CD14-positive monocyte (primary cell): Measurements from ENCODE around the gene SETX. TPM values are rescaled to one million over a fixed set of nuclear protein-coding genes. Genes with fewer than 3 reads are reported as not detected.

Experiments
- DNase-seq, 3 donors: peaks; one replicate each; pipeline ENCODE4 v3.0.0-alpha.2; 2011 to 2022
- H2AFZ ChIP-seq: 2 replicates; pipeline ENCODE4 v1.6.0; 2012; ENCODE audit warnings: mild to moderate bottlenecking, low read depth, low read length, inconsistent platforms; ENCODE audit not compliant: insufficient read depth, poor library complexity, severe bottlenecking
- H3K27ac ChIP-seq, 2 donors: 1 replicate in 1 of 2; 2 replicates in 1 of 2; pipeline ENCODE4 v1.5.1; 2012 to 2013; ENCODE audit warnings: low read length in 2 of 2, control low read depth in 1 of 2, inconsistent platforms in 1 of 2, low read depth in 1 of 2, mild to moderate bottlenecking in 1 of 2
- H3K27me3 ChIP-seq, 2 donors: one replicate each; pipeline versions ENCODE4 v1.6.0 to v1.6.1; 2011 to 2013; ENCODE audit warnings: low read length in 2 of 2; ENCODE audit not compliant: control insufficient read depth in 2 of 2, insufficient read depth in 2 of 2
- H3K36me3 ChIP-seq, 2 donors: replicated peaks in 1 of 2; 1 replicate in 1 of 2; 2 replicates in 1 of 2; pipeline versions ENCODE4 v1.5.1 to v1.6.1; 2012 to 2013; ENCODE audit warnings: low read length in 2 of 2, control low read depth in 1 of 2, inconsistent platforms in 1 of 2, mild to moderate bottlenecking in 1 of 2; ENCODE audit not compliant: insufficient read depth in 2 of 2, control insufficient read depth in 1 of 2
- H3K4me1 ChIP-seq, 2 donors: 1 replicate in 1 of 2; 2 replicates in 1 of 2; pipeline versions ENCODE4 v1.5.1 to v1.6.1; 2012 to 2013; ENCODE audit warnings: low read length in 2 of 2, control low read depth in 1 of 2, inconsistent platforms in 1 of 2, mild to moderate bottlenecking in 1 of 2, moderate library complexity in 1 of 2; ENCODE audit not compliant: insufficient read depth in 2 of 2, control insufficient read depth in 1 of 2
- H3K4me2 ChIP-seq: replicated peaks from 2 replicates; pipeline ENCODE3; 2012; ENCODE audit warnings: low read length, moderate library complexity, mild to moderate bottlenecking; ENCODE audit not compliant: poor library complexity, severe bottlenecking; ENCODE audit errors: extremely low read depth
- H3K4me3 ChIP-seq, 3 experiments: fragments of 200-600 bp in 1 of 3; sonication (generic) in 1 of 3; replicated peaks in 1 of 3; 1 replicate in 2 of 3; 2 replicates in 1 of 3; pipeline ENCODE4 v1.5.1; 2011 to 2013; ENCODE audit warnings: low read length in 3 of 3, mild to moderate bottlenecking in 3 of 3, control low read depth in 2 of 3, low read depth in 2 of 3, inconsistent platforms in 1 of 3, moderate library complexity in 1 of 3
- H3K79me2 ChIP-seq: 2 replicates; pipeline ENCODE4 v1.6.0; 2012; ENCODE audit warnings: mild to moderate bottlenecking, control low read depth, inconsistent platforms, low read length, moderate library complexity; ENCODE audit not compliant: insufficient read depth
- H3K9ac ChIP-seq: 2 replicates; pipeline ENCODE4 v1.6.0; 2017; ENCODE audit warnings: low read length, mild to moderate bottlenecking; ENCODE audit not compliant: insufficient read depth, poor library complexity, severe bottlenecking
- H3K9me3 ChIP-seq, 2 donors: replicated peaks in 1 of 2; 1 replicate in 1 of 2; 2 replicates in 1 of 2; pipeline versions ENCODE4 v1.5.1 to v1.6.1; 2012 to 2013; ENCODE audit warnings: low read length in 2 of 2, control low read depth in 1 of 2; ENCODE audit not compliant: control insufficient read depth in 1 of 2, insufficient read depth in 1 of 2
- H4K20me1 ChIP-seq: 2 replicates; pipeline ENCODE4 v1.6.0; 2012; ENCODE audit warnings: mild to moderate bottlenecking, low read length, control low read depth, moderate library complexity; ENCODE audit not compliant: insufficient read depth
- H3K27ac Mint-ChIP-seq, 7 donors: one replicate each; pipeline ENCODE4 v1.8.0; 2020; ENCODE audit warnings: mild to moderate bottlenecking in 7 of 7, mixed read lengths in 7 of 7, moderate library complexity in 6 of 7, inconsistent platforms in 2 of 7
- H3K27me3 Mint-ChIP-seq, 3 donors: one replicate each; pipeline ENCODE4 v1.8.0; 2021 to 2022; ENCODE audit warnings: low read depth in 3 of 3, mild to moderate bottlenecking in 3 of 3, mixed read lengths in 3 of 3, moderate library complexity in 3 of 3, inconsistent platforms in 1 of 3
- H3K36me3 Mint-ChIP-seq, 2 donors: one replicate each; pipeline ENCODE4 v1.8.0; 2020; ENCODE audit warnings: mixed read lengths in 2 of 2, inconsistent platforms in 1 of 2, mild to moderate bottlenecking in 1 of 2
- H3K4me1 Mint-ChIP-seq: one replicate; pipeline ENCODE4 v1.8.0; 2020; ENCODE audit warnings: mild to moderate bottlenecking, mixed read lengths
- H3K4me3 Mint-ChIP-seq, 2 donors: one replicate each; pipeline ENCODE4 v1.8.0; 2020; ENCODE audit warnings: mild to moderate bottlenecking in 2 of 2, mixed read lengths in 2 of 2, moderate library complexity in 1 of 2
- H3K9me3 Mint-ChIP-seq, 7 donors: one replicate each; pipeline ENCODE4 v1.8.0; 2020 to 2022; ENCODE audit warnings: mixed read lengths in 7 of 7, mild to moderate bottlenecking in 6 of 7, moderate library complexity in 6 of 7, inconsistent platforms in 2 of 7
- CTCF ChIP-seq: fragments of 200-600 bp; IDR thresholded peaks from one replicate; pipeline ENCODE4 v1.8.0; 2022; ENCODE audit warnings: antibody characterized with exemption, mild to moderate bottlenecking
- WGBS: methylation state at CpG from one replicate; pipeline ENCODE4 v1.1.5; 2013; ENCODE audit warnings: missing lambda C conversion rate; ENCODE audit not compliant: insufficient coverage; 5-methylcytosine and 5-hydroxymethylcytosine counted together
- intact Hi-C, 2 donors: fragments of 100-400 bp; cut with micrococcal nuclease; formaldehyde crosslinking; loops; one replicate each; pipeline versions ENCODE4 v1.15.0 to v1.15.1; 2023
- polyA plus RNA-seq, 3 donors: library from polyadenylated mRNA; depleted of rRNA in 1 of 3; unstranded in 2 of 3; stranded (reverse) in 1 of 3; fragments of 300-500 nt in 2 of 3; fragments of >200 nt in 1 of 3; fragmentation: Illumina TruSeq in 2 of 3; gene quantifications; 1 replicate in 2 of 3; 2 replicates in 1 of 3; pipeline ENCODE4 v1.2.3, GENCODE V29; 2012 to 2021

The SETX gene
- polyA plus RNA-seq, 3 donors = 18.4 to 31.7 (median 24.2) TPM

- Histone ChIP-seq H3K9me3 (no peaks in the 10 kb centered on the region), H3K27ac (no peak overlapping the region), H3K4me3 (no peak overlapping the region), H2AFZ (no peak overlapping the region), H3K4me1 (no peaks in the 10 kb centered on the region), H4K20me1 (no peaks in the 10 kb centered on the region), H3K27me3 (no peaks in the 10 kb centered on the region), H3K79me2 (no peaks in the 10 kb centered on the region), H3K36me3 (peaks cover 84 to 94% of the 10 kb centered on the region in 2 donors), H3K4me2 (no peak overlapping the region), H3K9ac (no peak overlapping the region)
- WGBS = 94% methylated on average over 8 of the region's 11 CpGs
- no peak for DNase-seq
- intact Hi-C loops = no loop called here
- no peak for TF ChIP-seq CTCF
- H3K4me1 Mint-ChIP-seq = peaks cover 6% of the 10 kb centered on the region
- no peak overlapping the region for H3K27ac Mint-ChIP-seq
- no peaks in the 10 kb centered on the region for H3K9me3 Mint-ChIP-seq
- H3K4me3 Mint-ChIP-seq = no peak overlapping the region
- H3K27me3 Mint-ChIP-seq = no peaks in the 10 kb centered on the region
- peaks cover 72 to 94% of the 10 kb centered on the region in 2 donors for H3K36me3 Mint-ChIP-seq
These were observed 40.8 kb upstream of the SETX start for GRCh38 chr9:132395560-132395959.

- H3K4me1 ChIP-seq = no peaks in the 10 kb centered on the region
- no peak overlapping the region for H2AFZ ChIP-seq
- no peaks in the 10 kb centered on the region for H3K79me2 ChIP-seq
- H3K9ac ChIP-seq = no peak overlapping the region
- Mint-ChIP-seq H3K36me3 (peaks cover 80 to 92% of the 10 kb centered on the region in 2 donors), H3K4me1 (no peaks in the 10 kb centered on the region), H3K9me3 (no peaks in the 10 kb centered on the region), H3K4me3 (no peak overlapping the region), H3K27me3 (peaks cover 0 to 3% (median 0%) of the 10 kb centered on the region in 3 donors), H3K27ac (no peak overlapping the region)
- DNase-seq = no peak
- intact Hi-C loops = no loop called here
- no peak overlapping the region for H3K27ac ChIP-seq
- no peak overlapping the region for H3K4me3 ChIP-seq
- H3K36me3 ChIP-seq = peaks cover 90 to 98% of the 10 kb centered on the region in 2 donors
- WGBS = 93% methylated on average over 3 of the region's 11 CpGs
- no peaks in the 10 kb centered on the region for H3K27me3 ChIP-seq
- TF ChIP-seq CTCF = no peak
- no peaks in the 10 kb centered on the region for H4K20me1 ChIP-seq
- no peaks in the 10 kb centered on the region for H3K9me3 ChIP-seq
- H3K4me2 ChIP-seq = no peak overlapping the region
These were observed 36.7 kb upstream of the SETX start for GRCh38 chr9:132391449-132391848.
